ENCODE measurements around the gene SGK1. TPM values are rescaled to one million over a fixed set of nuclear protein-coding genes. Genes with fewer than 3 reads are reported as not detected.

SGK1 gene
- total RNA-seq, 1 donor from 2014 or later: 25.8 TPM

GRCh38 chr6:134357022-134357487, 39.1 kb upstream of the SGK1 start:
- TF ChIP-seq CTCF (IDR thresholded peaks at IDR 0.05; ENCODE audit: borderline replicate concordance): no peak
- Histone ChIP-seq H3K9me3 (replicated peaks) (no peaks in the 10 kb centered on the region), H3K27me3 (ENCODE audit: low read depth) (no peaks in the 10 kb centered on the region), H3K4me3 (no peak overlapping the region), H3K27ac (replicated peaks) (no peak overlapping the region), H3K36me3 (no peaks in the 10 kb centered on the region), H3K4me1 (peaks cover 8% of the 10 kb centered on the region)
- DNase-seq: no peak
- intact Hi-C loops (cut with micrococcal nuclease): no loop called here

GRCh38 chr6:134356405-134356804, 38.5 kb upstream of the SGK1 start:
- no peak for TF ChIP-seq CTCF (IDR thresholded peaks at IDR 0.05; ENCODE audit: borderline replicate concordance)
- Histone ChIP-seq H3K27ac (replicated peaks) (no peak overlapping the region), H3K9me3 (replicated peaks) (no peaks in the 10 kb centered on the region), H3K4me3 (no peak overlapping the region), H3K27me3 (ENCODE audit: low read depth) (no peaks in the 10 kb centered on the region), H3K4me1 (peaks cover 8% of the 10 kb centered on the region), H3K36me3 (no peaks in the 10 kb centered on the region)
- no peak for DNase-seq
- intact Hi-C loops (cut with micrococcal nuclease): no loop called here

- intact Hi-C loops (cut with micrococcal nuclease): no loop called here
- Histone ChIP-seq H3K36me3 (no peaks in the 10 kb centered on the region), H3K27ac (replicated peaks) (no peak overlapping the region), H3K27me3 (ENCODE audit: low read depth) (no peaks in the 10 kb centered on the region), H3K4me3 (no peak overlapping the region), H3K9me3 (replicated peaks) (no peaks in the 10 kb centered on the region), H3K4me1 (peaks cover under 1% of the 10 kb centered on the region)
- no peak for DNase-seq
- no peak for TF ChIP-seq CTCF (IDR thresholded peaks at IDR 0.05; ENCODE audit: borderline replicate concordance)
Measured at GRCh38 chr6:134352786-134353480, 35.0 kb upstream of the SGK1 start.

GRCh38 chr6:134351615-134352474, 33.9 kb upstream of the SGK1 start:
- H3K9me3 ChIP-seq (replicated peaks): no peaks in the 10 kb centered on the region
- DNase-seq: no peak
- H3K27ac ChIP-seq (replicated peaks): no peak overlapping the region
- H3K4me3 ChIP-seq: no peak overlapping the region
- no peaks in the 10 kb centered on the region for H3K36me3 ChIP-seq
- peaks cover 1% of the 10 kb centered on the region for H3K4me1 ChIP-seq
- no peaks in the 10 kb centered on the region for H3K27me3 ChIP-seq (ENCODE audit: low read depth)
- intact Hi-C loops (cut with micrococcal nuclease): no loop called here
- TF ChIP-seq CTCF (IDR thresholded peaks at IDR 0.05; ENCODE audit: borderline replicate concordance): no peak

GRCh38 chr6:134347885-134348805, 30.2 kb upstream of the SGK1 start:
- H3K36me3 ChIP-seq: no peaks in the 10 kb centered on the region
- TF ChIP-seq CTCF (IDR thresholded peaks at IDR 0.05; ENCODE audit: borderline replicate concordance): no peak
- H3K4me3 ChIP-seq: no peak overlapping the region
- H3K27ac ChIP-seq (replicated peaks): peak overlapping the region; percentile 91
- DNase-seq: peak; percentile 23
- no peaks in the 10 kb centered on the region for H3K9me3 ChIP-seq (replicated peaks)
- intact Hi-C loops (cut with micrococcal nuclease): no loop called here
- H3K27me3 ChIP-seq (ENCODE audit: low read depth): no peaks in the 10 kb centered on the region
- peaks cover 28% of the 10 kb centered on the region for H3K4me1 ChIP-seq

Data from left ventricle myocardium inferior (tissue), 1 donor.